Measurements from ENCODE around the gene ZNF22. TPM values are rescaled to one million over a fixed set of nuclear protein-coding genes. Genes with fewer than 3 reads are reported as not detected.
A peak's percentile ranks its signal among the peaks of the same experiment; 100 is the strongest.

Gene ZNF22
- polyA plus RNA-seq, 2 donors, result 4.6 to 5.4 TPM

- Histone ChIP-seq H3K36me3 (ENCODE audit: control insufficient read depth in 2 of 2, insufficient read depth in 2 of 2, low read length in 1 of 2) (peaks cover 0 to 4% of the 10 kb centered on the region in 2 donors), H3K9me3 (ENCODE audit: control insufficient read depth in 2 of 2, insufficient read depth in 1 of 2, low read depth in 1 of 2, low read length in 1 of 2) (no peaks in the 10 kb centered on the region), H3K27me3 (ENCODE audit: control insufficient read depth in 1 of 2, insufficient read depth in 2 of 2, low read length in 2 of 2) (no peaks in the 10 kb centered on the region), H3K4me3 (ENCODE audit: low read depth in 1 of 2, low read length in 2 of 2) (peak overlapping the region in 1 of 2 donors; percentile 83), H3K27ac (ENCODE audit: low read depth in 2 of 2, low read length in 1 of 2) (peak overlapping the region in 1 of 2 donors; percentile 45), H3K4me1 (ENCODE audit: control insufficient read depth in 2 of 2, insufficient read depth in 2 of 2, low read length in 1 of 2) (peaks cover 3 to 6% of the 10 kb centered on the region in 2 donors)
- WGBS, 2 donors, result 27 to 31% methylated on average over 5 of the region's 5 CpGs
Observed at GRCh38 chr10:44958196-44958897, 42.4 kb upstream of the ZNF22 start.

- Histone ChIP-seq H3K27ac (ENCODE audit: low read depth in 2 of 2, low read length in 1 of 2) (peak overlapping the region; percentile 88 to 92), H3K36me3 (ENCODE audit: control insufficient read depth in 2 of 2, insufficient read depth in 2 of 2, low read length in 1 of 2) (peaks cover 0 to 4% of the 10 kb centered on the region in 2 donors), H3K9me3 (ENCODE audit: control insufficient read depth in 2 of 2, insufficient read depth in 1 of 2, low read depth in 1 of 2, low read length in 1 of 2) (no peaks in the 10 kb centered on the region), H3K4me3 (ENCODE audit: low read depth in 1 of 2, low read length in 2 of 2) (peak overlapping the region; percentile 83), H3K4me1 (ENCODE audit: control insufficient read depth in 2 of 2, insufficient read depth in 2 of 2, low read length in 1 of 2) (peaks cover 3 to 6% of the 10 kb centered on the region in 2 donors), H3K27me3 (ENCODE audit: control insufficient read depth in 1 of 2, insufficient read depth in 2 of 2, low read length in 2 of 2) (no peaks in the 10 kb centered on the region)
- WGBS, 2 donors, result 4 to 5% methylated on average over 6 of the region's 6 CpGs
Observed at GRCh38 chr10:44958898-44959246, 41.9 kb upstream of the ZNF22 start.

- no peaks in the 10 kb centered on the region for H3K27me3 ChIP-seq (ENCODE audit: control insufficient read depth in 1 of 2, insufficient read depth in 2 of 2, low read length in 2 of 2)
- 1% methylated on average over 58 to 74 of the region's 74 CpGs for WGBS, 2 donors
- peaks cover 3 to 6% of the 10 kb centered on the region in 2 donors for H3K4me1 ChIP-seq (ENCODE audit: control insufficient read depth in 2 of 2, insufficient read depth in 2 of 2, low read length in 1 of 2)
- H3K36me3 ChIP-seq (ENCODE audit: control insufficient read depth in 2 of 2, insufficient read depth in 2 of 2, low read length in 1 of 2), result peaks cover 0 to 4% of the 10 kb centered on the region in 2 donors
- H3K4me3 ChIP-seq (ENCODE audit: low read depth in 1 of 2, low read length in 2 of 2), result peak within 1 kb of the TSS; percentile 83
- H3K9me3 ChIP-seq (ENCODE audit: control insufficient read depth in 2 of 2, insufficient read depth in 1 of 2, low read depth in 1 of 2, low read length in 1 of 2), result no peaks in the 10 kb centered on the region
- peak within 1 kb of the TSS; percentile 88 to 92 for H3K27ac ChIP-seq (ENCODE audit: low read depth in 2 of 2, low read length in 1 of 2)
Observed at GRCh38 chr10:44959247-44960087, 41.3 kb upstream of the ZNF22 start, which contains the start of gene RASSF4. RASSF4 (plus strand) TSS chr10:44959802; CDS start chr10:44970203, 10,401 bp downstream.

- Histone ChIP-seq H3K27ac (ENCODE audit: low read depth in 2 of 2, low read length in 1 of 2) (peak overlapping the region; percentile 58 to 88), H3K27me3 (ENCODE audit: control insufficient read depth in 1 of 2, insufficient read depth in 2 of 2, low read length in 2 of 2) (no peaks in the 10 kb centered on the region), H3K4me3 (ENCODE audit: low read depth in 1 of 2, low read length in 2 of 2) (peak overlapping the region; percentile 58 to 83), H3K4me1 (ENCODE audit: control insufficient read depth in 2 of 2, insufficient read depth in 2 of 2, low read length in 1 of 2) (peaks cover 3 to 6% of the 10 kb centered on the region in 2 donors), H3K36me3 (ENCODE audit: control insufficient read depth in 2 of 2, insufficient read depth in 2 of 2, low read length in 1 of 2) (peaks cover 0 to 4% of the 10 kb centered on the region in 2 donors), H3K9me3 (ENCODE audit: control insufficient read depth in 2 of 2, insufficient read depth in 1 of 2, low read depth in 1 of 2, low read length in 1 of 2) (no peaks in the 10 kb centered on the region)
- WGBS, 2 donors, result 50% methylated on average over 8 of the region's 8 CpGs
Observed at GRCh38 chr10:44960088-44960460, 40.6 kb upstream of the ZNF22 start.

- WGBS, 2 donors, result 67 to 83% methylated on average over 7 of the region's 7 CpGs
- peak overlapping the region in 1 of 2 donors; percentile 15 for H3K27ac ChIP-seq (ENCODE audit: low read depth in 2 of 2, low read length in 1 of 2)
- peaks cover 0 to 4% of the 10 kb centered on the region in 2 donors for H3K36me3 ChIP-seq (ENCODE audit: control insufficient read depth in 2 of 2, insufficient read depth in 2 of 2, low read length in 1 of 2)
- H3K4me3 ChIP-seq (ENCODE audit: low read depth in 1 of 2, low read length in 2 of 2), result peak overlapping the region; percentile 25 to 83
- H3K27me3 ChIP-seq (ENCODE audit: control insufficient read depth in 1 of 2, insufficient read depth in 2 of 2, low read length in 2 of 2), result no peaks in the 10 kb centered on the region
- no peaks in the 10 kb centered on the region for H3K9me3 ChIP-seq (ENCODE audit: control insufficient read depth in 2 of 2, insufficient read depth in 1 of 2, low read depth in 1 of 2, low read length in 1 of 2)
- peaks cover 3 to 6% of the 10 kb centered on the region in 2 donors for H3K4me1 ChIP-seq (ENCODE audit: control insufficient read depth in 2 of 2, insufficient read depth in 2 of 2, low read length in 1 of 2)
Observed at GRCh38 chr10:44960482-44961229, 40.1 kb upstream of the ZNF22 start.

GRCh38 chr10:44961230-44961571 lies 39.5 kb upstream of the ZNF22 start:
- H3K36me3 ChIP-seq (ENCODE audit: control insufficient read depth in 2 of 2, insufficient read depth in 2 of 2, low read length in 1 of 2), result peaks cover 0 to 4% of the 10 kb centered on the region in 2 donors
- H3K9me3 ChIP-seq (ENCODE audit: control insufficient read depth in 2 of 2, insufficient read depth in 1 of 2, low read depth in 1 of 2, low read length in 1 of 2), result no peaks in the 10 kb centered on the region
- no peak overlapping the region for H3K4me3 ChIP-seq (ENCODE audit: low read depth in 1 of 2, low read length in 2 of 2)
- 57 to 74% methylated on average over 4 of the region's 4 CpGs for WGBS, 2 donors
- peaks cover 3 to 6% of the 10 kb centered on the region in 2 donors for H3K4me1 ChIP-seq (ENCODE audit: control insufficient read depth in 2 of 2, insufficient read depth in 2 of 2, low read length in 1 of 2)
- no peak overlapping the region for H3K27ac ChIP-seq (ENCODE audit: low read depth in 2 of 2, low read length in 1 of 2)
- H3K27me3 ChIP-seq (ENCODE audit: control insufficient read depth in 1 of 2, insufficient read depth in 2 of 2, low read length in 2 of 2), result no peaks in the 10 kb centered on the region

GRCh38 chr10:44961931-44962750 lies 38.6 kb upstream of the ZNF22 start:
- Histone ChIP-seq H3K27me3 (ENCODE audit: control insufficient read depth in 1 of 2, insufficient read depth in 2 of 2, low read length in 2 of 2) (no peaks in the 10 kb centered on the region), H3K4me3 (ENCODE audit: low read depth in 1 of 2, low read length in 2 of 2) (no peak overlapping the region), H3K27ac (ENCODE audit: low read depth in 2 of 2, low read length in 1 of 2) (no peak overlapping the region), H3K4me1 (ENCODE audit: control insufficient read depth in 2 of 2, insufficient read depth in 2 of 2, low read length in 1 of 2) (peaks cover 3 to 6% of the 10 kb centered on the region in 2 donors), H3K36me3 (ENCODE audit: control insufficient read depth in 2 of 2, insufficient read depth in 2 of 2, low read length in 1 of 2) (no peaks in the 10 kb centered on the region), H3K9me3 (ENCODE audit: control insufficient read depth in 2 of 2, insufficient read depth in 1 of 2, low read depth in 1 of 2, low read length in 1 of 2) (no peaks in the 10 kb centered on the region)
- 73% methylated on average over 11 of the region's 11 CpGs for whole genome bisulfite sequencing, 2 donors

- 82% methylated on average over 19 of the region's 19 CpGs for WGBS, 2 donors
- peak overlapping the region; percentile 1 to 25 for H3K27ac ChIP-seq (ENCODE audit: low read depth in 2 of 2, low read length in 1 of 2)
- peaks cover 3 to 5% of the 10 kb centered on the region in 2 donors for H3K4me1 ChIP-seq (ENCODE audit: control insufficient read depth in 2 of 2, insufficient read depth in 2 of 2, low read length in 1 of 2)
- no peaks in the 10 kb centered on the region for H3K36me3 ChIP-seq (ENCODE audit: control insufficient read depth in 2 of 2, insufficient read depth in 2 of 2, low read length in 1 of 2)
- no peak overlapping the region for H3K4me3 ChIP-seq (ENCODE audit: low read depth in 1 of 2, low read length in 2 of 2)
- H3K27me3 ChIP-seq (ENCODE audit: control insufficient read depth in 1 of 2, insufficient read depth in 2 of 2, low read length in 2 of 2), result no peaks in the 10 kb centered on the region
- H3K9me3 ChIP-seq (ENCODE audit: control insufficient read depth in 2 of 2, insufficient read depth in 1 of 2, low read depth in 1 of 2, low read length in 1 of 2), result no peaks in the 10 kb centered on the region
Observed at GRCh38 chr10:44962870-44963738, 37.6 kb upstream of the ZNF22 start.

Measured in esophagus (tissue), 2 donors.